ENCODE measurements around the gene HIGD1A. TPM values are rescaled to one million over a fixed set of nuclear protein-coding genes. Genes with fewer than 3 reads are reported as not detected.

Gene HIGD1A
- total RNA-seq, 1 donor from 2014 or later = 173 TPM

DNA sequence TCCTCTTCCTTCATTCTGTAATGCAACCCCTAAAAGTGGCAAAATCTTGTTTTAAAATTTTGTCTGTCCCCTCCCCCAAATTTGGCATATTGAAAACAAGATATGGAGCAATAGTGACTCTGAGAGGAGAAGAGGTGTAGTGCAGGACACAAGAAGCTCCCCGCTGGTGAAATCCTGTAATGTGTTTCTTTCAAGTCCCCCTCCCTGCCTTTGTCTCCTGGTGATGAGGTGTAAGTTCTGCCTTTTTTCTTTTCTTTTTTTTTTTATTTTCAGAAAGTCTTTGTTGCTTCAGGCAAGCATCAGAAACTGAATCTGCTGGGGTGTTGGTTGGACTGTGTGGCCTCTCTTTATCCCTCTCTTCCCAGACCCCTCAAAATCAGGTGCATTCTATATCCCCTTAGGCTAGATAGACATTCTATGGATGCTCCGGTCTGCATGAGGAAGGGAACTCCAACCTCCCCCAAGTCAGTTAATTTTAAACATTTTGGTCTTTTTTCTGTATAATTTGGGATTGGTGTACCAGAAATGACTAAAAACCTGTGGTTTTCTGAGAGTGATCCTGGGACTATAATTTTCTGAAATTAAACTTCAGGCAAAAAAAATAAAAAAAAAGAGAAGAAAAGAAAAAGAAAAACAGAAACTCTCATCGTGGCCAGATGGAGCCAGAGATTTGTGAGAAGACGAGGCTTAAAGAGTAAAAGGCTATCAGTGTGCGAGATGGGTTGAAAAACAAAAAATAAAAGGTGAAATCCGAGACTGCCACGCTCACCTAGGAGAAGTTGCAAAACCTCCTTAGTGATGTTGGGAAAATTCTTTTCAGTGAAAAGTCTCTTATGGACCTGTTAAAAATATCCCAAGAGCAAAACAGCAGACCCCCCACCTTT, 26.4 kb upstream of the HIGD1A start:
- Histone ChIP-seq H3K4me3 (no peak overlapping the region), H3K9me3 (no peaks in the 10 kb centered on the region), H3K4me1 (no peaks in the 10 kb centered on the region), H3K27me3 (no peaks in the 10 kb centered on the region), H3K27ac (no peak overlapping the region), H3K36me3 (no peaks in the 10 kb centered on the region)
- TF ChIP-seq POLR2A (IDR thresholded peaks at IDR 0.05) = no peak
- TF ChIP-seq, protein P1, sequence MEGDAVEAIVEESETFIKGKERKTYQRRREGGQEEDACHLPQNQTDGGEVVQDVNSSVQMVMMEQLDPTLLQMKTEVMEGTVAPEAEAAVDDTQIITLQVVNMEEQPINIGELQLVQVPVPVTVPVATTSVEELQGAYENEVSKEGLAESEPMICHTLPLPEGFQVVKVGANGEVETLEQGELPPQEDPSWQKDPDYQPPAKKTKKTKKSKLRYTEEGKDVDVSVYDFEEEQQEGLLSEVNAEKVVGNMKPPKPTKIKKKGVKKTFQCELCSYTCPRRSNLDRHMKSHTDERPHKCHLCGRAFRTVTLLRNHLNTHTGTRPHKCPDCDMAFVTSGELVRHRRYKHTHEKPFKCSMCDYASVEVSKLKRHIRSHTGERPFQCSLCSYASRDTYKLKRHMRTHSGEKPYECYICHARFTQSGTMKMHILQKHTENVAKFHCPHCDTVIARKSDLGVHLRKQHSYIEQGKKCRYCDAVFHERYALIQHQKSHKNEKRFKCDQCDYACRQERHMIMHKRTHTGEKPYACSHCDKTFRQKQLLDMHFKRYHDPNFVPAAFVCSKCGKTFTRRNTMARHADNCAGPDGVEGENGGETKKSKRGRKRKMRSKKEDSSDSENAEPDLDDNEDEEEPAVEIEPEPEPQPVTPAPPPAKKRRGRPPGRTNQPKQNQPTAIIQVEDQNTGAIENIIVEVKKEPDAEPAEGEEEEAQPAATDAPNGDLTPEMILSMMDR (IDR thresholded peaks at IDR 0.05) = no peak
- TF ChIP-seq POLR2AphosphoS5 (IDR thresholded peaks at IDR 0.05; ENCODE audit: insufficient read depth in 1 of 2, low read depth in 1 of 2) = no peak
- intact Hi-C loops (cut with DNase I) = loop anchor here (5.0 kb wide), 1 partner anchor 52 kb away; no protein-coding TSS in a partner anchor
- no peak for DNase-seq (ENCODE audit: extremely low spot score in 2 of 2)

DNA sequence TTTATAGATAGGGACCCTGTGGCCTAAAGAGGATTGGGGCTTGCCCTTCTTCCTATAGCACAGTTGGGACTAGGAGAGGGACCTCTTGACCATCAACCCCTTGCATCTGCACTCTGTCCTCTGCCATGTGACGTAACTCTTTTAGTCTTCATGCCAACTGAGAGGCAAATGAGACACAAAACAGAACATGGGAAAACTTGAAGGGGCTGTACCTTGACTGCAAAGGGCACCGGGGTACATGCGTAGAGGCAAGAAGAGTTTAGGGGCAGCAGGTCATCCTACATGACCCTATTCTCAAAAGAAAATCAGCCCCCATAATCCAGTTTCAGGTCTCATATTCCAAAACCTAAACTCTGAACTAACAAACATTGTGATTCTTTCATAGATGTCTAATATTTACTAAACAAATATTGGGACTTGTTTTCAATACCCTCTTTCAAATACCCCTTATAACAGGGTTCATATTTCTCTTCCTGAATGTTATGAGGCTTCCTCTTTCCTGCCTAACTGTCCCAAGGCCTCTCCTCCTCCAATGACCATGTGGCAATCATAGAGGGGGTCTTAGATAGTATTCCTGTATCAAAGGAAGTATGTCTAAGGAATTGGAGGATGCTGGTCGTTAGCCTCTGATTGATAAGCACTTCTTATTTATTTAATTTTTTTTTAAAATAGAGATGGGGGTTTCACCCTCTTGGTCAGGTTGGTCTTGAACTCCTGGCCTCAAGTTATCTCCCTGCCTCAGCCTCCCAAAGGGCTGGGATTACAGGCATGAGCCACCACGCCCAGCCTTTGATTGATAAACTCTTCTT, 25.5 kb upstream of the HIGD1A start:
- Histone ChIP-seq H3K9me3 (no peaks in the 10 kb centered on the region), H3K27ac (no peak overlapping the region), H3K4me3 (no peak overlapping the region), H3K36me3 (no peaks in the 10 kb centered on the region), H3K4me1 (no peaks in the 10 kb centered on the region), H3K27me3 (no peaks in the 10 kb centered on the region)
- DNase-seq (ENCODE audit: extremely low spot score in 2 of 2) = no peak
- intact Hi-C loops (cut with DNase I) = loop anchor here (5.0 kb wide), 1 partner anchor 52 kb away; no protein-coding TSS in a partner anchor
- TF ChIP-seq POLR2A (IDR thresholded peaks at IDR 0.05) = no peak
- no peak for TF ChIP-seq POLR2AphosphoS5 (IDR thresholded peaks at IDR 0.05; ENCODE audit: insufficient read depth in 1 of 2, low read depth in 1 of 2)
- TF ChIP-seq, protein P1 (IDR thresholded peaks at IDR 0.05) = no peak

DNA sequence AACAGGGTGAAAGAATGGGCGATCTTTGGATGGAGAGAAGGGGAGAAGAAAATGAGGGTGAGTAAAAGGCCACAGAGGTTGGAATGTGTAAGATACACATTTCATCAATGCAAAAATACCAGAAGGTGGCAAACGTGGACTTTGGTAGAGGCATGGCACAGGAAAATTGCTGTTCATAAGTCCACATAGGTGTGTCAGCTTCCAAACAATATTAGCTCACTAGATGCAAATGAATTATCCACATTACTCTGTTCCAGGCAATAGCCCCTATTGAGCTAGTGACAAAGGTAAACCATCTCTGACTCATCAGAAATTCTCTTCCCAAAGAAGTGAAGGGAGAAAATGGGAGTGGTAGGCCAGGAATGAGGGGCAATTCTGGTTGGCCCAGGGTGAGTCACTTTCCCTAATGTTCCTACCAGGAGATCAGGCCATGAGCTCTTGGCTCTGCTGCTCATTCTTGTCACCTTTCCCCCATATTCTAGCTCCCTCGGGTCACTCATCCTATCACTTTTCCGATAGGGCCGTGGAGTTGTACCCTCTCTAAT, 24.9 kb upstream of the HIGD1A start:
- no peak overlapping the region for H3K4me3 ChIP-seq
- H3K36me3 ChIP-seq = no peaks in the 10 kb centered on the region
- no peak for DNase-seq (ENCODE audit: extremely low spot score in 2 of 2)
- no peaks in the 10 kb centered on the region for H3K4me1 ChIP-seq
- TF ChIP-seq POLR2A (IDR thresholded peaks at IDR 0.05) = no peak
- TF ChIP-seq POLR2AphosphoS5 (IDR thresholded peaks at IDR 0.05; ENCODE audit: insufficient read depth in 1 of 2, low read depth in 1 of 2) = no peak
- TF ChIP-seq, protein P1 (IDR thresholded peaks at IDR 0.05) = no peak
- no peaks in the 10 kb centered on the region for H3K9me3 ChIP-seq
- H3K27me3 ChIP-seq = no peaks in the 10 kb centered on the region
- no peak overlapping the region for H3K27ac ChIP-seq
- intact Hi-C loops (cut with DNase I) = no loop called here

DNA sequence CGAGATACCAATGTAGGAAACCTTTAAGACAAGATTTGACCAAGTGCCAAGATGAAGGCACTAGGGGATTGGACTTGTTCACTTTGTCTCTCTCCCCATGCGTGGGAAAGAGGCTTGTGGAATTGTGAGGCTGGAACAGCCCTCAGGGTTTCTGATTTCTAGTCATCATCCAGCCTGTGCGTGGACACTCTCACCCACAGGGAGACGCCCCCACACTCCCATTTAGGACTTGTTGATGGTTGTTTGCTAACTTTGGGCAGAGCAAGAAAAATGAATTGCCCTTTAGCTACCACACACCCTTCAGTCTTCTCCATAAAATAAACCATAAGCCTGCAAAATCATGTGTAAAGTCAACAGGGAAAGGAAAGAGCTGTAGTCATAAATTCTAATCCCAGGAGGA, 23.4 kb upstream of the HIGD1A start:
- H3K27me3 ChIP-seq = no peaks in the 10 kb centered on the region
- no peaks in the 10 kb centered on the region for H3K4me1 ChIP-seq
- intact Hi-C loops (cut with DNase I) = no loop called here
- TF ChIP-seq, protein P1 (IDR thresholded peaks at IDR 0.05) = no peak
- no peak for TF ChIP-seq POLR2A (IDR thresholded peaks at IDR 0.05)
- TF ChIP-seq POLR2AphosphoS5 (IDR thresholded peaks at IDR 0.05; ENCODE audit: insufficient read depth in 1 of 2, low read depth in 1 of 2) = no peak
- no peak for DNase-seq (ENCODE audit: extremely low spot score in 2 of 2)
- no peak overlapping the region for H3K27ac ChIP-seq
- H3K4me3 ChIP-seq = no peak overlapping the region
- no peaks in the 10 kb centered on the region for H3K9me3 ChIP-seq
- H3K36me3 ChIP-seq = no peaks in the 10 kb centered on the region

All from vagina (tissue), 2 donors.